ENCODE measurements around the gene LPIN2. TPM values are rescaled to one million over a fixed set of nuclear protein-coding genes. Genes with fewer than 3 reads are reported as not detected.

Gene LPIN2
- total and polyA plus RNA-seq, 2 of the 13 experiments (the other 11 are each of a cell fraction or from before 2014, with no cell fraction given): 46.0 to 119 TPM

GRCh38 chr18:2998644-2999043, 14.3 kb downstream of the LPIN2 start (continued):
- TF ChIP-seq TMF1 (CRISPR knock-in tag; IDR thresholded peaks at IDR 0.05; ENCODE audit: low read depth): no peak

- CTCF ChIA-PET (ENCODE audit: low intra/inter-chr PET ratio, low total read pairs): no interaction called here
- H3K9ac ChIP-seq (ENCODE audit: insufficient read depth, low read depth, low read length): no peak overlapping the region
- no peak overlapping the region for H2AFZ ChIP-seq (ENCODE audit: low read length)
- H3K4me3 ChIP-seq (replicated peaks in 1 of 3; ENCODE audit: insufficient read depth in 1 of 3, low read depth in 2 of 3, low read length in 3 of 3): no peak overlapping the region
- peak overlapping the region; percentile 9 for H3K27ac ChIP-seq (ENCODE audit: extremely low read length, insufficient read depth, low read length)
- FAIRE-seq (no peak), DNase-seq (ENCODE audit: low spot score) (no peak), ATAC-seq (no peak; the same call in 2 of the 3 replicates)
- in situ Hi-C loops (cut with HindIII; ENCODE audit: extremely low pct_ligation_motif_present, low pct_unique_long_range_greater_than_20kb): no loop called here
- 69% methylated on average over 4 of the region's 4 CpGs for WGBS (ENCODE audit: low lambda C conversion rate)
- H3K79me2 ChIP-seq (ENCODE audit: insufficient read depth, low read length): peaks cover 95% of the 10 kb centered on the region
- TF ChIP-seq GMEB1 (CRISPR knock-in tag; IDR thresholded peaks at IDR 0.05; ENCODE audit: borderline replicate concordance) (no peak), ZNF256 (CRISPR knock-in tag; conservative IDR thresholded peaks at IDR 0.05) (no peak)
- POLR2A ChIA-PET: interaction anchor here (0.7 to 1.4 kb wide), 2 partner anchors 9 to 12 kb away, joined by 3 to 4 read pairs; no protein-coding TSS in a partner anchor
- BruUV-seq (replicated peaks): no TSS peak
- no peaks in the 10 kb centered on the region for H3K9me3 ChIP-seq (ENCODE audit: low read length)
- intact Hi-C loops (cut with micrococcal nuclease; ENCODE audit: unreplicated experiment): no loop called here
- H3K36me3 ChIP-seq (replicated peaks in 1 of 2; ENCODE audit: control insufficient read depth in 1 of 2, insufficient read depth in 2 of 2, low read length in 2 of 2): peaks cover 5 to 28% of the 10 kb centered on the region in 2 experiments
- H3K4me2 ChIP-seq (ENCODE audit: low read depth, low read length): no peak overlapping the region
- H4K20me1 ChIP-seq (ENCODE audit: insufficient read depth, low read length): peaks cover 91% of the 10 kb centered on the region
- H3K27me3 ChIP-seq (ENCODE audit: control insufficient read depth in 1 of 2, insufficient read depth in 2 of 2, low read length in 2 of 2): no peaks in the 10 kb centered on the region
- peaks cover 93% of the 10 kb centered on the region for H3K4me1 ChIP-seq (ENCODE audit: insufficient read depth, low read length)
Measured at GRCh38 chr18:2997846-2998564, 14.9 kb downstream of the LPIN2 start.

GRCh38 chr18:2997429-2997828, 15.5 kb downstream of the LPIN2 start:
- no peaks in the 10 kb centered on the region for H3K9me3 ChIP-seq (ENCODE audit: low read length)
- ChIA-PET CTCF (ENCODE audit: low intra/inter-chr PET ratio, low total read pairs) (no interaction called here), POLR2A (interaction anchor here (0.7 to 1.4 kb wide), 2 partner anchors 10 to 11 kb away, joined by 3 to 4 read pairs; no protein-coding TSS in a partner anchor)
- no peak overlapping the region for H3K9ac ChIP-seq (ENCODE audit: insufficient read depth, low read depth, low read length)
- peaks cover 93% of the 10 kb centered on the region for H3K79me2 ChIP-seq (ENCODE audit: insufficient read depth, low read length)
- H4K20me1 ChIP-seq (ENCODE audit: insufficient read depth, low read length): peaks cover 89% of the 10 kb centered on the region
- peaks cover 88% of the 10 kb centered on the region for H3K4me1 ChIP-seq (ENCODE audit: insufficient read depth, low read length)
- BruUV-seq (replicated peaks): no TSS peak
- in situ Hi-C loops (cut with HindIII; ENCODE audit: extremely low pct_ligation_motif_present, low pct_unique_long_range_greater_than_20kb): no loop called here
- DNase-seq (ENCODE audit: low spot score) (no peak), ATAC-seq (no peak), FAIRE-seq (no peak)
- H3K27ac ChIP-seq (ENCODE audit: extremely low read length, insufficient read depth, low read length): no peak overlapping the region
- peaks cover 5 to 23% of the 10 kb centered on the region in 2 experiments for H3K36me3 ChIP-seq (replicated peaks in 1 of 2; ENCODE audit: control insufficient read depth in 1 of 2, insufficient read depth in 2 of 2, low read length in 2 of 2)
- no peaks in the 10 kb centered on the region for H3K27me3 ChIP-seq (ENCODE audit: control insufficient read depth in 1 of 2, insufficient read depth in 2 of 2, low read length in 2 of 2)
- no peak overlapping the region for H2AFZ ChIP-seq (ENCODE audit: low read length)
- intact Hi-C loops (cut with micrococcal nuclease; ENCODE audit: unreplicated experiment): no loop called here
- H3K4me3 ChIP-seq (replicated peaks in 1 of 3; ENCODE audit: insufficient read depth in 1 of 3, low read depth in 2 of 3, low read length in 3 of 3): no peak overlapping the region
- TF ChIP-seq HCFC1 (IDR thresholded peaks at IDR 0.05; ENCODE audit: low read depth, low read length) (no peak), HMGXB4 (CRISPR knock-in tag; IDR thresholded peaks at IDR 0.05; ENCODE audit: borderline replicate concordance in 1 of 2, low read depth in 1 of 2) (no peak), ZNF383 (CRISPR knock-in tag; IDR thresholded peaks at IDR 0.05; ENCODE audit: borderline replicate concordance) (no peak)
- H3K4me2 ChIP-seq (ENCODE audit: low read depth, low read length): no peak overlapping the region

All from HepG2 (cell line).